Measurements from ENCODE around the gene CUL3. TPM values are rescaled to one million over a fixed set of nuclear protein-coding genes. Genes with fewer than 3 reads are reported as not detected.

The CUL3 gene
- total and polyA plus RNA-seq, 2 of the 13 experiments (the other 11 are each of a cell fraction or from before 2014, with no cell fraction given) = 33.2 to 62.3 TPM

- TF ChIP-seq ZNF792 (CRISPR knock-in tag; IDR thresholded peaks at IDR 0.05) (no peak), ZNF564 (CRISPR knock-in tag; IDR thresholded peaks at IDR 0.05) (0 out of 2 replicates have a peak, but pooled peaks have one; percentile 41), BATF2 (CRISPR knock-in tag; IDR thresholded peaks at IDR 0.05) (no peak), ZNF331 (CRISPR knock-in tag; IDR thresholded peaks at IDR 0.05) (no peak), ZNF800 (CRISPR knock-in tag; IDR thresholded peaks at IDR 0.05) (0 out of 2 replicates have a peak, but pooled peaks have one; percentile 42), ATF5 (CRISPR knock-in tag; IDR thresholded peaks at IDR 0.05; ENCODE audit: low read depth) (no peak), MTERF4 (CRISPR knock-in tag; IDR thresholded peaks at IDR 0.05) (no peak), RNF219 (CRISPR knock-in tag; IDR thresholded peaks at IDR 0.05) (no peak), CAMTA2 (CRISPR knock-in tag; IDR thresholded peaks at IDR 0.05; ENCODE audit: borderline replicate concordance) (no peak), DR1 (CRISPR knock-in tag; IDR thresholded peaks at IDR 0.05) (peak; percentile 31; the same call in 1 of the 2 replicates), NCOA1 (CRISPR knock-in tag; IDR thresholded peaks at IDR 0.05) (no peak), ZNF589 (CRISPR knock-in tag; conservative IDR thresholded peaks at IDR 0.05) (no peak), RBM39 (IDR thresholded peaks at IDR 0.05; ENCODE audit: low read depth, low read length, poor library complexity, severe bottlenecking) (no peak)
These were observed 142.8 kb downstream of the CUL3 start (continued) for GRCh38 chr2:224442071-224442967.
